Measurements from ENCODE around the gene NCDN.

Gene NCDN

GRCh38 chr1:35530946-35531345 lies 26.7 kb upstream of the NCDN start:
- Histone ChIP-seq H3K9me3 (replicated peaks in 1 of 2; ENCODE audit: control insufficient read depth in 2 of 2, insufficient read depth in 1 of 2, low read depth in 1 of 2, low read length in 2 of 2) (peaks cover 13 to 62% of the 10 kb centered on the region in 2 donors), H3K4me3 (ENCODE audit: low read length in 2 of 2) (peak overlapping the region in 1 of 2 donors; percentile 69), H3K23ac (ENCODE audit: low read depth, low read length, poor library complexity) (no peak overlapping the region), H3K14ac (ENCODE audit: low read length) (no peak overlapping the region), H2AFZ (ENCODE audit: low read length) (no peak overlapping the region), H2BK15ac (ENCODE audit: low read length) (no peak overlapping the region), H2BK12ac (ENCODE audit: low read length) (no peak overlapping the region), H2BK5ac (ENCODE audit: low read length) (no peak overlapping the region), H2AK5ac (ENCODE audit: low read depth, low read length) (no peak overlapping the region), H3K36me3 (replicated peaks in 1 of 2; ENCODE audit: control insufficient read depth in 2 of 2, insufficient read depth in 2 of 2, low read length in 2 of 2) (peaks cover 10 to 53% of the 10 kb centered on the region in 2 donors), H4K91ac (ENCODE audit: low read depth, low read length, poor library complexity) (no peak overlapping the region), H2BK120ac (ENCODE audit: low read depth, low read length) (no peak overlapping the region), H3K27me3 (ENCODE audit: control insufficient read depth in 3 of 3, insufficient read depth in 3 of 3, low read depth in 1 of 3, low read length in 3 of 3) (no peaks in the 10 kb centered on the region), H3K4ac (ENCODE audit: low read length) (no peak overlapping the region), H3K4me2 (ENCODE audit: insufficient read depth, low read length, poor library complexity, severe bottlenecking) (no peak overlapping the region), H3K9ac (ENCODE audit: low read depth, low read length, poor library complexity) (no peak overlapping the region), H4K8ac (ENCODE audit: low read depth, low read length) (no peak overlapping the region), H3K4me1 (ENCODE audit: control insufficient read depth in 2 of 2, insufficient read depth in 1 of 2, low read depth in 1 of 2, low read length in 2 of 2) (no peaks in the 10 kb centered on the region), H3K79me1 (ENCODE audit: low read depth, low read length) (no peaks in the 10 kb centered on the region), H3K27ac (replicated peaks; ENCODE audit: low read length) (no peak overlapping the region), H3K18ac (ENCODE audit: low read length) (no peak overlapping the region)
- DNase-seq (ENCODE audit: low spot score) = no peak
- WGBS, 2 donors (ENCODE audit: extremely low coverage in 2 of 2, insufficient read length in 2 of 2, insufficient replicate concordance in 1 of 2) = no CpG with 5 or more reads among the region's 2 CpGs

DNA sequence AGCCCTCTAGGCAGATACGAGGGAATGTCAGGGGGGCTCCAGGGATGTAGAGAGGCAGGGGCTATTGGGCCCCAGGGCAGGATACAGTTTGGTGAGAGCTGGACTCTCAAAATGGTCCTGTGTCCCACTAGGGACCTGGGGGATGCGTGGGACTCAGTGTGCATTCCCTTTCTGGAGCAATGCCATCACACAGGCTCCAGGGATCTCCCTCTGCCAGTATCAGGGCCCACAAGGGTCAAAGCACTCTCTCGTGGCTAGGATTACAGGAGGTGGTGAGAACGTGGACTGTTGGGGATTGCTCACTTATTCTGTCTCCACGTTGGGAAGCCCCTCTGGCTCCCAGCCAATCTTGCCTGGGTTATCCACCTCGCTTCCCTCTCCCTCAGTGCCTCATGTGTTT lies 26.2 kb upstream of the NCDN start:
- Histone ChIP-seq H3K27ac (replicated peaks; ENCODE audit: low read length) (no peak overlapping the region), H4K8ac (ENCODE audit: low read depth, low read length) (no peak overlapping the region), H3K79me1 (ENCODE audit: low read depth, low read length) (no peaks in the 10 kb centered on the region), H2BK15ac (ENCODE audit: low read length) (no peak overlapping the region), H3K4me3 (ENCODE audit: low read length in 2 of 2) (no peak overlapping the region), H3K36me3 (replicated peaks in 1 of 2; ENCODE audit: control insufficient read depth in 2 of 2, insufficient read depth in 2 of 2, low read length in 2 of 2) (peaks cover 10 to 57% of the 10 kb centered on the region in 2 donors), H3K14ac (ENCODE audit: low read length) (no peak overlapping the region), H4K91ac (ENCODE audit: low read depth, low read length, poor library complexity) (no peak overlapping the region), H2AK5ac (ENCODE audit: low read depth, low read length) (no peak overlapping the region), H2AFZ (ENCODE audit: low read length) (no peak overlapping the region), H2BK12ac (ENCODE audit: low read length) (no peak overlapping the region), H3K18ac (ENCODE audit: low read length) (no peak overlapping the region), H3K4me2 (ENCODE audit: insufficient read depth, low read length, poor library complexity, severe bottlenecking) (no peak overlapping the region), H3K9ac (ENCODE audit: low read depth, low read length, poor library complexity) (no peak overlapping the region), H2BK5ac (ENCODE audit: low read length) (no peak overlapping the region), H2BK120ac (ENCODE audit: low read depth, low read length) (no peak overlapping the region), H3K4ac (ENCODE audit: low read length) (no peak overlapping the region), H3K23ac (ENCODE audit: low read depth, low read length, poor library complexity) (no peak overlapping the region), H3K27me3 (ENCODE audit: control insufficient read depth in 3 of 3, insufficient read depth in 3 of 3, low read depth in 1 of 3, low read length in 3 of 3) (no peaks in the 10 kb centered on the region), H3K4me1 (ENCODE audit: control insufficient read depth in 2 of 2, insufficient read depth in 1 of 2, low read depth in 1 of 2, low read length in 2 of 2) (peaks cover 0 to 2% of the 10 kb centered on the region in 2 donors), H3K9me3 (replicated peaks in 1 of 2; ENCODE audit: control insufficient read depth in 2 of 2, insufficient read depth in 1 of 2, low read depth in 1 of 2, low read length in 2 of 2) (peaks cover 13 to 60% of the 10 kb centered on the region in 2 donors)
- no CpG with 5 or more reads among the region's 6 CpGs for WGBS, 2 donors (ENCODE audit: extremely low coverage in 2 of 2, insufficient read length in 2 of 2, insufficient replicate concordance in 1 of 2)
- no peak for DNase-seq (ENCODE audit: low spot score)

GRCh38 chr1:35532497-35533223 lies 24.9 kb upstream of the NCDN start:
- Histone ChIP-seq H2AFZ (ENCODE audit: low read length) (no peak overlapping the region), H2BK5ac (ENCODE audit: low read length) (no peak overlapping the region), H4K91ac (ENCODE audit: low read depth, low read length, poor library complexity) (no peak overlapping the region), H3K14ac (ENCODE audit: low read length) (no peak overlapping the region), H3K4ac (ENCODE audit: low read length) (no peak overlapping the region), H4K8ac (ENCODE audit: low read depth, low read length) (no peak overlapping the region), H3K79me1 (ENCODE audit: low read depth, low read length) (no peaks in the 10 kb centered on the region), H3K4me1 (ENCODE audit: control insufficient read depth in 2 of 2, insufficient read depth in 1 of 2, low read depth in 1 of 2, low read length in 2 of 2) (peaks cover 0 to 4% of the 10 kb centered on the region in 2 donors), H3K18ac (ENCODE audit: low read length) (no peak overlapping the region), H3K36me3 (replicated peaks in 1 of 2; ENCODE audit: control insufficient read depth in 2 of 2, insufficient read depth in 2 of 2, low read length in 2 of 2) (peaks cover 10 to 62% of the 10 kb centered on the region in 2 donors), H2BK12ac (ENCODE audit: low read length) (no peak overlapping the region), H2BK15ac (ENCODE audit: low read length) (no peak overlapping the region), H3K9me3 (replicated peaks in 1 of 2; ENCODE audit: control insufficient read depth in 2 of 2, insufficient read depth in 1 of 2, low read depth in 1 of 2, low read length in 2 of 2) (peaks cover 13 to 47% of the 10 kb centered on the region in 2 donors), H2BK120ac (ENCODE audit: low read depth, low read length) (no peak overlapping the region), H3K4me3 (ENCODE audit: low read length in 2 of 2) (no peak overlapping the region), H3K27ac (replicated peaks; ENCODE audit: low read length) (no peak overlapping the region), H3K9ac (ENCODE audit: low read depth, low read length, poor library complexity) (no peak overlapping the region), H3K27me3 (ENCODE audit: control insufficient read depth in 3 of 3, insufficient read depth in 3 of 3, low read depth in 1 of 3, low read length in 3 of 3) (no peaks in the 10 kb centered on the region), H3K4me2 (ENCODE audit: insufficient read depth, low read length, poor library complexity, severe bottlenecking) (no peak overlapping the region), H3K23ac (ENCODE audit: low read depth, low read length, poor library complexity) (no peak overlapping the region), H2AK5ac (ENCODE audit: low read depth, low read length) (no peak overlapping the region)
- no CpG with 5 or more reads among the region's 1 CpG for whole genome bisulfite sequencing, 2 donors (ENCODE audit: extremely low coverage in 2 of 2, insufficient read length in 2 of 2, insufficient replicate concordance in 1 of 2)
- DNase-seq (ENCODE audit: low spot score) = no peak

- no peak overlapping the region for H2BK120ac ChIP-seq (ENCODE audit: low read depth, low read length)
- no peak overlapping the region for H3K4ac ChIP-seq (ENCODE audit: low read length)
- no peak overlapping the region for H3K27ac ChIP-seq (replicated peaks; ENCODE audit: low read length)
- no CpG with 5 or more reads among the region's 1 CpG for WGBS, 2 donors (ENCODE audit: extremely low coverage in 2 of 2, insufficient read length in 2 of 2, insufficient replicate concordance in 1 of 2)
- H3K23ac ChIP-seq (ENCODE audit: low read depth, low read length, poor library complexity) = no peak overlapping the region
- H2BK15ac ChIP-seq (ENCODE audit: low read length) = no peak overlapping the region
- no peak overlapping the region for H2BK12ac ChIP-seq (ENCODE audit: low read length)
- no peak overlapping the region for H2AK5ac ChIP-seq (ENCODE audit: low read depth, low read length)
- H3K4me2 ChIP-seq (ENCODE audit: insufficient read depth, low read length, poor library complexity, severe bottlenecking) = no peak overlapping the region
- H2BK5ac ChIP-seq (ENCODE audit: low read length) = no peak overlapping the region
- H3K9me3 ChIP-seq (replicated peaks in 1 of 2; ENCODE audit: control insufficient read depth in 2 of 2, insufficient read depth in 1 of 2, low read depth in 1 of 2, low read length in 2 of 2) = peaks cover 13 to 40% of the 10 kb centered on the region in 2 donors
- no peak overlapping the region for H4K91ac ChIP-seq (ENCODE audit: low read depth, low read length, poor library complexity)
- H3K4me3 ChIP-seq (ENCODE audit: low read length in 2 of 2) = no peak overlapping the region
- H3K18ac ChIP-seq (ENCODE audit: low read length) = no peak overlapping the region
- H2AFZ ChIP-seq (ENCODE audit: low read length) = no peak overlapping the region
- H3K9ac ChIP-seq (ENCODE audit: low read depth, low read length, poor library complexity) = no peak overlapping the region
- no peak for DNase-seq (ENCODE audit: low spot score)
- no peak overlapping the region for H4K8ac ChIP-seq (ENCODE audit: low read depth, low read length)
- no peaks in the 10 kb centered on the region for H3K79me1 ChIP-seq (ENCODE audit: low read depth, low read length)
- no peaks in the 10 kb centered on the region for H3K27me3 ChIP-seq (ENCODE audit: control insufficient read depth in 3 of 3, insufficient read depth in 3 of 3, low read depth in 1 of 3, low read length in 3 of 3)
- no peak overlapping the region for H3K14ac ChIP-seq (ENCODE audit: low read length)
- H3K4me1 ChIP-seq (ENCODE audit: control insufficient read depth in 2 of 2, insufficient read depth in 1 of 2, low read depth in 1 of 2, low read length in 2 of 2) = peaks cover 1 to 7% of the 10 kb centered on the region in 2 donors
- H3K36me3 ChIP-seq (replicated peaks in 1 of 2; ENCODE audit: control insufficient read depth in 2 of 2, insufficient read depth in 2 of 2, low read length in 2 of 2) = peaks cover 10 to 62% of the 10 kb centered on the region in 2 donors
Observed at GRCh38 chr1:35533586-35533985, 24.0 kb upstream of the NCDN start.
